DND-41 (cell line): ENCODE results near the gene PRSS38.

Source experiments
- ATAC-seq: fragments of 200-7000 bp; cut with Tn5 transposase; 3 replicates; pipeline ENCODE4 v1.9.1; 2021; ENCODE audit warnings: low read depth; ENCODE audit not compliant: insufficient read depth
- DNase-seq: peaks from one replicate; pipeline ENCODE4 v3.0.0-alpha.2; 2020
- H2AFZ ChIP-seq: 2 replicates; pipeline ENCODE4 v1.6.0; 2012; ENCODE audit warnings: low read depth, low read length
- H3K27ac ChIP-seq: 2 replicates; pipeline ENCODE4 v1.5.1; 2012; ENCODE audit warnings: low read length, inconsistent platforms
- H3K27me3 ChIP-seq: fragments of 200-600 bp; sonication (generic); 2 replicates; pipeline ENCODE4 v1.6.0; 2012; ENCODE audit warnings: low read length, mild to moderate bottlenecking, inconsistent platforms; ENCODE audit not compliant: insufficient read depth, poor library complexity
- H3K36me3 ChIP-seq: 2 replicates; pipeline ENCODE4 v1.5.1; 2012; ENCODE audit warnings: low read length, inconsistent platforms; ENCODE audit not compliant: insufficient read depth
- H3K4me1 ChIP-seq: 2 replicates; pipeline ENCODE4 v1.5.1; 2012; ENCODE audit warnings: mild to moderate bottlenecking, low read length; ENCODE audit not compliant: insufficient read depth
- H3K4me2 ChIP-seq: 2 replicates; pipeline ENCODE4 v1.6.0; 2012; ENCODE audit warnings: mild to moderate bottlenecking, moderate library complexity, low read length, inconsistent platforms; ENCODE audit not compliant: insufficient read depth
- H3K4me3 ChIP-seq, 2 experiments: fragments of 200-600 bp in 1 of 2; shearing (Covaris generic) in 1 of 2; 2 replicates each; pipeline ENCODE4 v1.5.1; 2012 to 2016; ENCODE audit warnings: inconsistent platforms in 2 of 2, low read length in 2 of 2, mild to moderate bottlenecking in 2 of 2, low read depth in 1 of 2, moderate library complexity in 1 of 2
- H3K79me2 ChIP-seq: 2 replicates; pipeline ENCODE4 v1.6.0; 2012; ENCODE audit warnings: low read length, inconsistent platforms; ENCODE audit not compliant: insufficient read depth
- H3K9ac ChIP-seq: 2 replicates; pipeline ENCODE4 v1.6.0; 2012; ENCODE audit warnings: low read depth, mild to moderate bottlenecking, inconsistent platforms, low read length, moderate library complexity
- H3K9me3 ChIP-seq: 2 replicates; pipeline ENCODE4 v1.5.1; 2012; ENCODE audit warnings: low read length, moderate library complexity, mild to moderate bottlenecking, inconsistent platforms; ENCODE audit not compliant: insufficient read depth, severe bottlenecking
- H4K20me1 ChIP-seq: 2 replicates; pipeline ENCODE4 v1.6.0; 2012; ENCODE audit warnings: low read length; ENCODE audit not compliant: insufficient read depth
- CTCF ChIP-seq: IDR thresholded peaks from 2 replicates; pipeline ENCODE4 v1.5.1; 2012; ENCODE audit warnings: borderline replicate concordance, low read length, moderate library complexity, mild to moderate bottlenecking; ENCODE audit not compliant: poor library complexity, severe bottlenecking; ENCODE audit errors: extremely low read depth
- EZH2 ChIP-seq: IDR thresholded peaks from 3 replicates; pipeline ENCODE4 v1.6.1; 2012; ENCODE audit warnings: borderline replicate concordance, low read depth, mild to moderate bottlenecking, moderate library complexity, low read length, inconsistent platforms; ENCODE audit not compliant: severe bottlenecking

Gene PRSS38

GRCh38 chr1:227769047-227769935, 46.2 kb upstream of the PRSS38 start:
- Histone ChIP-seq H3K4me3 (no peak overlapping the region), H3K27ac (no peak overlapping the region), H4K20me1 (peaks cover 15% of the 10 kb centered on the region), H3K9ac (no peak overlapping the region), H3K79me2 (no peaks in the 10 kb centered on the region), H3K36me3 (peaks cover 72% of the 10 kb centered on the region), H3K4me1 (no peaks in the 10 kb centered on the region; the same call in 1 of the 2 replicates), H3K4me2 (no peak overlapping the region), H3K9me3 (no peaks in the 10 kb centered on the region), H3K27me3 (no peaks in the 10 kb centered on the region), H2AFZ (no peak overlapping the region)
- ATAC-seq (no peak), DNase-seq (no peak)
- TF ChIP-seq EZH2 (no peak), CTCF (no peak)

- peaks cover 15% of the 10 kb centered on the region for H4K20me1 ChIP-seq
- H3K79me2 ChIP-seq = no peaks in the 10 kb centered on the region
- H3K27me3 ChIP-seq = no peaks in the 10 kb centered on the region
- no peak for DNase-seq
- no peak overlapping the region for H2AFZ ChIP-seq
- H3K4me1 ChIP-seq = no peaks in the 10 kb centered on the region; the same call in 1 of the 2 replicates
- no peak overlapping the region for H3K4me2 ChIP-seq
- H3K27ac ChIP-seq = no peak overlapping the region
- TF ChIP-seq EZH2 = no peak
- no peak for TF ChIP-seq CTCF
- no peak overlapping the region for H3K4me3 ChIP-seq
- H3K9me3 ChIP-seq = no peaks in the 10 kb centered on the region
- no peak overlapping the region for H3K9ac ChIP-seq
- peaks cover 73% of the 10 kb centered on the region for H3K36me3 ChIP-seq
- no peak for ATAC-seq
Observed at GRCh38 chr1:227769936-227770494, 45.5 kb upstream of the PRSS38 start.

GRCh38 chr1:227770812-227771211, 44.7 kb upstream of the PRSS38 start:
- H3K4me3 ChIP-seq = no peak overlapping the region
- H3K79me2 ChIP-seq = no peaks in the 10 kb centered on the region
- peaks cover 10% of the 10 kb centered on the region for H4K20me1 ChIP-seq
- peaks cover 77% of the 10 kb centered on the region for H3K36me3 ChIP-seq
- TF ChIP-seq CTCF (no peak), EZH2 (no peak)
- H3K9me3 ChIP-seq = no peaks in the 10 kb centered on the region
- no peak for DNase-seq
- H3K9ac ChIP-seq = no peak overlapping the region
- no peaks in the 10 kb centered on the region; the same call in 1 of the 2 replicates for H3K4me1 ChIP-seq
- no peak for ATAC-seq
- H3K27ac ChIP-seq = no peak overlapping the region
- H3K27me3 ChIP-seq = no peaks in the 10 kb centered on the region
- no peak overlapping the region for H2AFZ ChIP-seq
- H3K4me2 ChIP-seq = no peak overlapping the region
